C1 segment of cervical spinal cord (tissue), 14 donors: ENCODE results near the gene ADNP2.
A peak's percentile ranks its signal among the peaks of the same experiment; 100 is the strongest.

Experiments
- DNase-seq, 14 donors: peaks; one replicate each; lab custom pipeline; 2025; lab: John Stamatoyannopoulos, UW

Gene ADNP2

GRCh38 chr18:80108739-80109675 lies at the start of gene ADNP2:
TSS of gene ADNP2 (plus strand) at chr18:80109262. CDS start at chr18:80117543, 8,281 bp downstream.
- DNase-seq = peak in 12 of 14 donors; percentile 47 to 94 (median 80)

GRCh38 chr18:80059945-80060344 lies 49.1 kb upstream of the ADNP2 start:
- no peak for DNase-seq

DNA sequence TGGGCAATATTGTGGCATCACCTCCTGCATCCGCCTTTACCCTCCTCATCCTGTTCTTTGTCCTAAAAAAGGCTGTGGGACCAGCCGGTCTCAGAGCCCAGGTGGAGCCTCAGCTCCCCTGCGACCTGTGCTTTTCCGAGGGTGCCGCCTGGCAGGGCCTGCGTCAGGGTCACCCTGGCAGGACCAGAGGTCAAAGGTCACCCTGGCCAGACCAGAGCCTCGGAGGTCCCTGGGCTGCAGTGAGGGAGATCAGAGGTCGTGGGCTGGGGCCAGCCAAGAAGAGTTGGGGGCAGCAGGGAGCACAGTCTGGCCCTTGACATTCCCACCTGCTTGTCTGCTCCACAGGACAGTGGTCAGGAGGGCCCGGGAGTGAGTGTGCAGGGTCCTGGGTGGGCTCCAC lies 43.4 kb upstream of the ADNP2 start:
- DNase-seq = no peak

GRCh38 chr18:80067321-80067720 lies 41.7 kb upstream of the ADNP2 start:
- DNase-seq = no peak

DNA sequence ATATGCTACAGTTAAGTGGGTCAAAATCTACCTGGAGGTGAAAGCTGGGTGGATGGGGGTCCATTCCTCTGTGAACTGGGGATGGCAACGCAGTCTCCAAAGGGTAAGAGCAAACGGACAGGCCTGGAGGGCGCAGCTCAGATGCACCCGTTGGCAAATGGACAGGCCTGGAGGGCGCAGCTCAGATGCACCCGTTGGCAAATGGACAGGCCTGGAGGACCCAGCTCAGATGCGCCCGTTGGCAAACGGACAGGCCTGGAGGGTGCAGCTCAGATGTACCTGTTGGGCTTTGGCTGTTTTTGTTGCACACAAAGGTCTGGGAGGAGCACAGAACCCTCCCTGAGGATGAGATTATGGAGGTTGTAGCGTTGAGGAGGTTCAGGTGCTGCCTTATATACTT lies 41.2 kb upstream of the ADNP2 start:
- no peak for DNase-seq

GRCh38 chr18:80068571-80069272 lies 40.3 kb upstream of the ADNP2 start:
- no peak for DNase-seq

GRCh38 chr18:80070825-80071224 lies 38.2 kb upstream of the ADNP2 start:
- no peak for DNase-seq

- DNase-seq = no peak
These were observed 34.9 kb upstream of the ADNP2 start for GRCh38 chr18:80074183-80074582.

GRCh38 chr18:80074697-80075096 lies 34.4 kb upstream of the ADNP2 start:
- DNase-seq = no peak

- DNase-seq = no peak
These were observed 33.1 kb upstream of the ADNP2 start for GRCh38 chr18:80075940-80076339.

DNA sequence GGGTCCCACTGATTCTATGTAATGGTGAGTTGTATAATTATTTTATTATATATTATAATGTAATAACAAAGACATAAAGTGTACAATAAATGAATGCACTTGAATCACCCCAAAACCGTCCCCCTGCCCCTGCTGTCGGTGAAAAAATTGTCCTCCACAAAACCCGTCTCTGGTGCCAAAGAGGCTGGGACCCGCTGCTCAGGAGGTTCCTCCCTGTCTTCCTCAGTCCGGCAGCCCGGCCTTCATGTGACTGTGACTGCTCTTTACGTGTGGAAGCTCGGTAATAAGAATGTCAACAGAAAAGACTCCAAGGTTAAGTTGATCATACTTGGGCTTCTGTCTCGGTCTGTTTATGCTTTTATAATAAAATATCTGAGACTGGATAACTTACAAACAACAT lies 32.7 kb upstream of the ADNP2 start:
- DNase-seq = no peak

DNA sequence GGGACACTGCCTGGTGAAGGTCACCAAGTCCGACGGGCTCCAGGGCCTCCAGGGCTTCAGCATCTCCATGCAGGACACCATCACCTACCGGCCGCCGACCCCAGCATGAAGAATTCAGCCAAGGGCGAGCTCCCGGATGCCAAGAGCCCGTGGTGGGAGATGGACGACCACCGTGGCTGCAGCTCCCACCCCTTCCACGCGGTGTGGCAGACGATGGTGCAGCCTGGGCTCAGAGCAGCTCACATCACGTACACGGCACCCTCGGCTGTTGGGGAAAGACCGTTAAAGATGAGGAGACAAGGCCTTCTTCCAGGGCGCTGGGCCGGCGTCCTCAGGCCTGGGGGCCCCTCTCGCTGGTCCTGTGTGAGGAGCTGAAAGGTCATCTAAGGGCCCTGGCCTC lies 31.2 kb upstream of the ADNP2 start:
- DNase-seq = no peak

- no peak for DNase-seq
These were observed 22.8 kb upstream of the ADNP2 start for GRCh38 chr18:80086281-80086680.

DNA sequence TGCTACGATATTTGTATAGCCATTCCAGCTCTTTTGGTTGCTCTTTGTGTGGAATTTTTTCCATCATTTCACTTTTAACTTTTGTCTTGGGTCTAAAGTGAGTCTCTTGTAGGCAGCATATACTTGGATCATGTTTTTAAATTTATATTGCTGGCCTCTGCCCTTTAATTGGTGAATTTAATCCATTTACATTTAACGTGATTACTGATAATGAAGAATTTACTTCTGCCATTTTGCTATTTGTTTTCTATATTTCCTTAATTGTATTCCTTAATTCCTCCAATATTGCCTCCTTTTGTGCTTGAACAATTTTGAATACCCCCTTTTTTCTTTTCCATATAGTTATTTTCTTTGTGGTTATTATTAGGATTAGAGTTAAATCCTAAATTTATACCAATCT lies 21.0 kb upstream of the ADNP2 start:
- no peak for DNase-seq

DNA sequence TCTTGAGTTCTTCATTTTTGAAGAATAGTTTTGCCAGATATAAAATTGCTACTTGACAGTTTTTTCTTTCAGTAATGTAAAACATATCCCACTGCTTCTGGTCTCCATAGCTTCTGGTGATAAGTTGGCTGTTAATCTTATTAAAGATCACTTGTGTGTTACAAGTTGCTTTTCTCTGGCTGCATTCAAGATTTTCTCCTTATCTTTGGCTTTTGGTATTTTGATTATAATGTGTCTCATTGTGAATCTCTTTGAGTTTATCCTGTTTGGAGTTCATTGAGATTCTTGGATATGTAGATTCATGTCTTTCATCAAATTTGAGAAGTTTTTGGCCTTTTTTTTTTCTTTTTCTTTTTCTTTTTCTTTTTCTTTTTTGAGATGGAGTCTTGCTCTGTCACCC lies 20.2 kb upstream of the ADNP2 start:
- no peak for DNase-seq

DNA sequence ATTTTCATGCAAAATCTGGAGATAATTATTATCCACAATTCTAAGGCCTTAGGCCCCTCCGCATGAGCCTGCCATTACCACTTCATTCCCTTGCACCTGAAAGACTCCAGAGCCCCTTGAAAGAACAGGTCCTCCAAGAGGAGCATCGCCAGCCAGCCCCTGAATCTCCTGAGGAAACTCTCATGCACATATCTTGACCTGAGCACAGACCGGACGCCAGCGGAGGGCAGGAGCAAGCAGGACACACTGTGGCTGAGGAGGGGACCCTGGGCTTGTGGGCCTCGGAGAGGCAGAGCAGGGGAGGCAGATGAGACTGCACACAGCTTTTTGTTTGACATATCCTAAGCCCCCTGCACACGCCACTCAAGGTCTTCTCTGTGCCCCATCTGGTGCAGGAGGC lies 13.6 kb upstream of the ADNP2 start:
- DNase-seq = no peak

GRCh38 chr18:80096032-80096565 lies 13.0 kb upstream of the ADNP2 start:
- DNase-seq = no peak

DNA sequence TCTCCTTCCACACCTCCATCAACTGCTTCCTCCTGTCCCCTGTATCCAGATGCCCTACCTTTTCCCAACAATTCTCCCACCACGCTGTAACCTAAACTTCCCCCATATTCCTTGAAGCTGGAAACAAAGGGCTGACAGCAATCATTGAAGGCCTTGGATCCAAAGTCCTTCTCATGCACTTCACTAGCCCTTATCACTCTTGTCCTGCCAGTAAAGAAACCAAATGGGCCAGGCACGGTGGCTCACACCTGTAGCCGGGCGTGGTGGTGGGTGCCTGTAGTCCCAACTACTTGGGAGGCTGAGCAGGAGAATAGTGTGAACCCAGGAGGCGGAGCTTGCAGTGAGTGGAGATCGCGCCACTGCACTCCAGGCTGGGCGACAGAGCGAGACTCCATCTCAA lies 11.9 kb upstream of the ADNP2 start:
- DNase-seq = no peak

GRCh38 chr18:80103231-80103630 lies 5.8 kb upstream of the ADNP2 start:
- DNase-seq = no peak

DNA sequence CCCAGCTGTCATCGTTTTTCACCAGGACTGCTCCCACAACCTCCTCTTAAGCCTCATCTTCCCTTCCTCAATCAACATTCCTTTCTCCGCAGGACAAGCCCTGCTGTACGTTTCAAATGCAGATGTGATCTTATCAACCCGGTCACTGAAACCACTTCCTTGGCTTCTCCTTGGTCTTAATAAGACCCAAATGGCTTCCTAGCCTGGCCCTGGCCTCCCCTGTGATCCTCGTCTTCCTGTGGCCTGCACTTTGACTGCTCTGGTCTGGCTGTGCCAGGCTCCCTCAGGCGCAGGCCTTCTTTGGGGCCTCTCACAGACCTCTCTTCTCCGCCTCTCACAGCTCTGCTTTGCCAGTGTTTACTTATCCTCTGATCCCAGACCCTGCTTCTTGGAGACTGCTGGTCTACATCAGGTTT lies 4.7 kb upstream of the ADNP2 start:
- DNase-seq = no peak

- no peak for DNase-seq
These were observed 3.5 kb upstream of the ADNP2 start for GRCh38 chr18:80105369-80106167.
